Measurements from ENCODE around the gene INMT.
"Not testable (repeated sequence)": the region's sequence is repeated elsewhere in the genome, so short reads cannot be mapped to it uniquely, and the experiment has no call there.

The INMT gene

DNA sequence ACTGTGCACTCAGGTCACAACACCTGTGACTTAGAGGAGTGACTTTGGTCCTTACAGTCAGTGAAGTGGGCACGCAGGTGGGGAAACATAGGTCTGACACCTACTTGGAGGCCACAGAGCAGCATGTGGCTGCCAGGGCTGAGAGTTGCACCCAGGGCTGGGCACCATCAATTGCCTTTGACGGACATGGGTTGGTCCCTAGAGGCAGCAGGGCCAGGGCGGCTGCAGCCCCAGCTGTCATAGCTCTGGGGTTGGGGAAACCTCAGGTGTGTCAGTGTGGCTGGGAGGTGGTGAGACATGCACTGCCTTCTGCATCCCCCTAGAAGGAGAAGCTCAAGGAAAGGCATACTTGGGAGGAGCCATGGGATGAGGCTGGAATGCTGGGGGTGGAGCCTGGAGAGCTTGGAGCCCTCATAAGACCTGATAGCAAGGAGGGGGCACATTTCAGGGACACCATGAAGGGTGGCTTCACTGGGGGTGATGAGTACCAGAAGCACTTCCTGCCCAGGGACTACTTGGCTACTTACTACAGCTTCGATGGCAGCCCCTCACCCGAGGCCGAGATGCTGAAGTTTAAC is at the start of gene INMT:
Gene INMT, plus strand, starts transcription at position 440 of the 578 bp plus-strand sequence. Its CDS starts 16 bp downstream, at position 456.
- no peak for DNase-seq

- no peak for DNase-seq
Observed at GRCh38 chr7:30702200-30702599, 49.7 kb upstream of the INMT start.

DNA sequence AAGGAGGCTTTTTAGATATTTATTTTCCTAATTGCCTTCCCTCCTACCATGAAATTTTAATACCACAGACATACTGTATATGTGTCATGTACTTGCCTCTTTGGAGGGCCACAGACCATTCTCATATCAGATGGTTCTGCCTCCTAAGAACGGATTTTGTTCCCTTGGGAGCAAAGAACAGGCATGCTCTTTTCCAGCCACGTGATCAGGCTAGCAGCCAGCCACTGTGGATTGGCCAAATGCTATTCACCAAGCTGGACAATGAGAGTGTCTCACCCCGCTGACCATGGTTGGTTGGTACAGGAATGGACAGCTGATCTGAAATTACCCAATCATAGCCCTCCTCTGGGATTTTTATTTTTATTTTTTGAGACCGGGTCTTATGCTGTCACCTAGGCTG is 48.2 kb upstream of the INMT start:
- no peak for DNase-seq

DNA sequence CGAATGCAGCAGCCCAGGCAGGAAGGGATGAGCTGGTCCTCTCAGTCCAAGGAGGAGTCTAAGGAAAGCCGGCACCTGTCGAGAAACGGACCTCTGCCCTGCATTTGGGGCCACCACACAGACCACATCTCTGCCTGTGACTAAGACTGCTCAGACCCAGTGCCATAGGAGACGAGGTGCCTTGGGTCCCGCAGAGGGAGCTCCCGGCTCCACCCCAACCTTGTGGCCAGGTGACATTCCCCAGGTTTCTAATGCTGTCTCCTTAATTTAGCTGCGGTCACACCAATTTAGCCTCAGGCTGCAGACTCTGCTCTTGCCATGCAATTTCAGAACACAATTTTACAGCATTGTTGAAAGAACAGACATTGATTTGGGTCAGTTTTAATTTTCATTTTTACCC is 46.9 kb upstream of the INMT start:
- DNase-seq = no peak

DNA sequence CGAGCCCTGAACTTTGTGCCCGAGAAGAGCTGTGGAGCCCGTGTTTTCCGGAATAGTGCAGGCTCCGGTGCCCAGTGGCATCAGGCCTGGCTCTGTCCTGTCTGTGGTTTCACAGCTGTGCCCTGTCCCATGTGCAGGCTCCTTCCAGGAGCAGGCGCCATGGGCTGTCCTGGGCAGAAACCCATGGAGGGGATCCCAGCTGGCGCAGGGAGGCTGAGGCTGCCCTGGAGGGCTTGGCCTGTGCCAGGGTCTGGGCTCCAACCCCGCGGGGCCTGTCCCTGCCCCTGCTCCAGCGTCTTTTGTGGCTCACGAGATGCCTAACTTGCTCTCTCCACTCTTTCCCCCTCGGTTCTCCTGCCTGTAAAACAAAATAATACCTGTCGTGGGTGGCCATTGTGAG is 46.3 kb upstream of the INMT start:
- no peak for DNase-seq

DNA sequence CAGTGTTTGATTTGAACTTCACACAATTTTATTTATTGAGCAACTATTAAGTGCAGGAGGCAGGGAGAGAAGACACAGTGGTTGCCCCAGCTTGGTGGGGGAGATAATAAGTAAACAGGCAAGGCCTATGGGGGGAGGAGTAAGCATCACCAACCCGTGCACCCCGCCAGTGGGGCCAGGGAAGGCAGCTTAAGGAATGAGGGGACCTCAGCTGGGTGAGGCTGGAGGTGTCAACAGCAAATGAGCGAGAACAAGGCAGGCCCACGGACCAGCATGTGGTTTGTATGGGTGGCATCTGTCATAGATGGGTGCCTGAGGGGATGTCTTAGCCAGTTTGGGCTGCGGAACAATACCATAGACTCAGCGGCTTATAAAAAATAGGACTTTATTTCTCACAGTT is 45.6 kb upstream of the INMT start:
- DNase-seq = no peak

GRCh38 chr7:30706908-30707307 is 45.0 kb upstream of the INMT start:
- no peak for DNase-seq

- DNase-seq = no peak
Observed at GRCh38 chr7:30707391-30708357, 44.3 kb upstream of the INMT start.

DNA sequence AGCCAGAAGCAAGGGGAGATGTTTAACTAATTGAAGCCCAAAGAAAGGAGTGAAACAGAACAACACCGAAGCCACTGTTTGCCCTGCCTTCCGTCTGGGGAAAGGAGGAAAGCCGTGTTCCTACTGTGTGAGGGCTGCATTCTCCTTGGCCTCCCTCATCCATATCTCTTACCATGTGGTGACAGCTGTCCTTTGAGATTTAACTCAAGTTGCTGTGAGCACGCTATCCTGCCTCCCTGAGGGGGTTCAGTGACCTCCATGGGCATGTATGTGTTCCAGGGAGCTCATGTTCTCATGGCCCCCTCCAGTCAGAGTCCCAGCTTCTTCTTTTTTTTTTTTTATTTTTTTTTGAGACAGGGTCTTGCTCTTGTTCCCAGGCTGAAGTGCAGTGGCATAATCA is 43.5 kb upstream of the INMT start:
- no peak for DNase-seq

- DNase-seq = no peak
Observed at GRCh38 chr7:30708983-30709382, 43.0 kb upstream of the INMT start.

GRCh38 chr7:30709549-30709948 is 42.4 kb upstream of the INMT start:
- no peak for DNase-seq

GRCh38 chr7:30710669-30711068 is 41.3 kb upstream of the INMT start:
- DNase-seq = no peak

DNA sequence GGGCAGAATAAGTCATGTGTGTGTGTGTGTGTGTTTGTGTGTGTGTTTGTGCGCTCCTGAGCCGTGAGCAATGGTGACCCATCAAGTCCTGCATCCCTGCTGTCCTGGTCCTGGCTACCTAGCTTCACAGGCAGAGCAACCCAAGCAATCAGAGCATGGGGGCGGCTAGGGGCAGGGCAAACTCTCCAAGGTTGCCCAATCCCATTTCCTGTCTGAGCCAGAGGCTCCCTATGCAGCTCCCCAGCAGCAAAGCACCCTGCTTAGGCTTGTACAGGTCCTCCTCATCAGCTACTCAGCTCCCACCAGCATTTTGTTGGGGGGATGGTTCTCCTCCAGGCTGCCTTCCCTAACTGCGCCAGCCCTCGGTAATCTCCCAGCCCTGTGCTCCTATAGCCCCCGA is 38.5 kb upstream of the INMT start:
- no peak for DNase-seq

GRCh38 chr7:30714129-30714528 is 37.8 kb upstream of the INMT start:
- no peak for DNase-seq

DNA sequence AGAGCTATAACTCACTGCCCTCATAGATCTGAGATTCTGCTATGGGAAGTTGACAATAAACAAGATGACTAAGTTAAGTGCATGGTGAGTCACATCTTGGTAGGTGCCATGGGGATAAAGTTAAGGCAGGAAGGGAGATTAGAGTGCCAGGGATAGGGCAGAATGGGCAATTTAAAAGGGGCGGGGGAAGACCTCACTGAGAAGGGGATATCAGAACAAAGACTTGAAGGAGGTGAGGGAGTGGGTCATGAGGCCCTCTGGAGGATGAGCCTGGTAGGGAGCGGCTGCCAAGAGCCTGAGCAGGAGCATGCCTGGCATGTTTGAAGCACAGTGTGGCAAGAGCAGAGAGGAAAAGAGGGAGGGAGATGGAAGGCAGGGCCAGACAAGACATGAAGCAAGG is 34.8 kb upstream of the INMT start:
- DNase-seq = no peak

- DNase-seq = not testable (repeated sequence)
Observed at GRCh38 chr7:30719434-30719833, 32.5 kb upstream of the INMT start.

- DNase-seq = no peak
Observed at GRCh38 chr7:30721211-30721610, 30.7 kb upstream of the INMT start.

- no peak for DNase-seq
Observed at GRCh38 chr7:30722187-30722586, 29.7 kb upstream of the INMT start.

GRCh38 chr7:30722671-30723070 is 29.3 kb upstream of the INMT start:
- no peak for DNase-seq

DNA sequence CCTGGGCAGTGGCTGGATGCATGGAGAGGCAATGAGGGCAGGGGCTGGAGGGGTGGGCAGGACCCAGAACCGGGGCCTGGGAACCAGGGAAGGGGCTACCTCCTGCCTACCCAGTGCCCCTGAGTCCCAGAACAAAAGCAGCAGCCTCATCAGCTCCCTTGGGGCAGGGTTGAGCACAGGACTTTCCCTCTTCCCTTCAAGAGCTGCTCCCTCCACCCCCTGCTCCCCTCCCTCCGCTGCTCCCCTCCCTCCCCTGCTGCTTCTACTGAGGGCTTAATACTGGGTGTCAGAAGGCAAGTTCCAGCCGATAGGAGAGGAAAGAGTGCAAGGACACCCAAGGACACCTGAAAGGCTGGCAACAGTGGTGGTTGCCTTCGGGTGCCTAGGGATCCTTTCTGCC is 28.2 kb upstream of the INMT start:
- DNase-seq = no peak

GRCh38 chr7:30726296-30727006 is 25.5 kb upstream of the INMT start:
- no peak for DNase-seq

GRCh38 chr7:30727061-30727945 is 24.6 kb upstream of the INMT start:
- DNase-seq = peak; percentile 42

DNA sequence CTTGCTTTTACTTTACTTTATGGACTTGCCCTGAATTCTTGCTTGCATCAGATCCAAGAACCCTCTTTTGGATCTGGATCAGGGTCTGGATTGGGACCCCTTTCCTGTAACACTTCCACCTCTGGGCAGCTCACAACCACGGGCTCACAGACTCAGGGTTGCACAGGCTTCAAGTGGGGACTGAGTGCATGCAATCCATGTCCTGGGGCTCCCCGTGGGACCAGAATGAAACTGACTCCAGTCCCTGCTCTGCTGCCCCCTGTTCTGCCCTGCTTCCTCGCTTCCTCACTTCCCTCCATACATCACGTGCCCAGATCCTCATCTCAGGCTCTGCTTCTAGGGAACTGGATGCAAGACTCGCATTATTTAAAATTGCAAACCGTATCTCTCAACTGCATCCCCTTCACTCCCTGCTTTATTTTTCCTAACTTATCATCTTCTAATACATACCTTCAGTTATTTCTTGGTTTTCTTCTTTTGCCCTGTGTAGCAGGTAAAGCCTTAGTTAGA is 23.3 kb upstream of the INMT start:
- no peak for DNase-seq

Measured in activated CD4-positive, alpha-beta T cell treated with anti-CD3 and anti-CD28 coated beads, Interleukin-2, Interleukin-6, amounts not matched to agents 100 ng/mL and 50 ng/mL, durations not matched to agents 16 hours and 8 hours (primary cell).